K562 (cell line): ENCODE measurements around the gene NAA38. TPM values are rescaled to one million over a fixed set of nuclear protein-coding genes. Genes with fewer than 3 reads are reported as not detected.

ENCODE experiments used
- CREBBP ChIP-seq: IDR thresholded peaks from one replicate; pipeline ENCODE4 v1.6.1; 2012; ENCODE audit warnings: low read depth, mild to moderate bottlenecking, control low read depth, inconsistent platforms, low read length
- EP300 ChIP-seq: IDR thresholded peaks from 2 replicates; pipeline ENCODE4 v1.6.1; 2012; ENCODE audit warnings: low read length, improper control_type of control experiment
- EP400 ChIP-seq: fragments of 450-650 bp; IDR thresholded peaks from 2 replicates; pipeline ENCODE4 v1.6.1; 2017; ENCODE audit warnings: antibody characterized with exemption, mild to moderate bottlenecking, moderate library complexity
- FOXA3 ChIP-seq, 2 experiments: fragments of 450-650 bp in 1 of 2; sonication (generic) in 1 of 2; formaldehyde crosslinking; IDR thresholded peaks in 1 of 2; conservative IDR thresholded peaks in 1 of 2; 2 replicates each; pipeline versions ENCODE4 v1.4.0 to v1.8.0; 2020 to 2022; ENCODE audit warnings: mild to moderate bottlenecking in 2 of 2, missing genetic modification reagents in 1 of 2
- polyA plus RNA-seq, 8 experiments: library from polyadenylated mRNA; depleted of rRNA in 4 of 8; stranded (reverse) in 5 of 8; unstranded in 3 of 8; fragments of >200 nt; fragmentation: Nextera tagmentation in 2 of 8; fragmentation: Illumina TruSeq in 1 of 8; extraction: Ambion mirVana in 2 of 8; extraction: Trizol in 1 of 8; gene quantifications; 2 replicates each; pipeline versions ENCODE4 v1.2.1 to v1.2.3, GENCODE V29; 2011 to 2014; ENCODE audit warnings: inconsistent platforms in 1 of 8, missing spikeins in 1 of 8
- total RNA-seq, 7 experiments: library from RNA; depleted of rRNA in 6 of 7; stranded (reverse); fragments of >200 nt in 6 of 7; fragmentation: Illumina TruSeq in 2 of 7; extraction: Trizol in 2 of 7; gene quantifications; 2 replicates each; pipeline versions ENCODE4 v1.2.1 to v1.2.3, GENCODE V29; 2011 to 2021; ENCODE audit warnings: low replicate concordance in 1 of 7
- TF ChIP-seq, protein P1 (sequence below): fragments of 250-450 bp; sonication (Bioruptor Pico); IDR thresholded peaks from 2 replicates; pipeline ENCODE4 v1.8.0; 2021; ENCODE audit warnings: moderate library complexity, mild to moderate bottlenecking, inconsistent platforms
- TF ChIP-seq, protein P2 (sequence below): fragments of 450-650 bp; formaldehyde crosslinking; IDR thresholded peaks from 2 replicates; pipeline ENCODE4 v1.4.0; 2022; ENCODE audit warnings: mild to moderate bottlenecking, moderate library complexity

The NAA38 gene
- total and polyA plus RNA-seq, 9 of the 15 experiments (the other 6 are each of a cell fraction or from before 2014, with no cell fraction given) = 16.4 to 99.8 (median 57.3) TPM

DNA sequence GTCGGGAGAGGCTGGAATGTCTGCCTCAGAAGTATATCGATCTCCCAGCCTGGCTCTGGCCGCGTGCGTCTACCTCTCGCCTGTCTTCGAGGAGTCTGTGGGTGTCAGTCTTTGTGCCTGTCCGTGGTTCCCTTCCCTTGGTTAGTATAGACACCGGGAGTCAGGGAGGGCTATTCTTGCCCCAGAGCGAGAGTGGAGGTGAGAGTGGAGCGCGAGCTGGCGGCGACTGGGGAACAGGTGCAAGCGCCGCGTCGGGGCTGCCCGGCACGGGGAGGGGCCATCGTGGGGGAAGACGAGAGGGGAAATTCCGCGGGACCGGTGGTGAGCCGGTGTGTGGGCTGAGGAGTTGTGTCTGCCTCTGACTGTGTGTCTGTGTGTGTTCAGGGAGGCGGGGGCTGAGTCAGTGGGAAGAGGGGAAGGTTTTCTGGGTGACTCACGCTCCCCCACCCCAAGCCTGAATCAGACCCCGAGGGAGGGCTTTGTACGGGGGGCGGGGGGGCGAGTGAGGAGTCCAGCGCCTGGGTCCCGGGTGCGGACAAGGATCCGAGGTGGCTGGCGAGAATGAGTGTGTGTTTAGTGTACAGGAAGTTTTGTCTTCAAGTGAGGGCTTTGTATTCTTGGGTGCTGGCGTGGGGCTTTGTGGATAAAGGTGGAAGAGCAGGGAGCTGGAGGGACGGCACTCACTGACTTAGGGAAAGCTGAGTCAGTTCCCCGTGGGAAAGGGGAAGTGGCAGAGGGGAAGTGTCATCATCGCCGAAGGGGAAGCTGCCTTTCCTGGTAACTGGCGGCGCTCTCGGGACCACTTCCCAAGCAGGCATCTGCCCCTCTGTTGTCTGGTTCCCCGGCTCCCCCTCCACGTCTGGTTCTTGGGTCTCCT, 14.7 kb downstream of the NAA38 start (continued):
- TF ChIP-seq, protein P1, sequence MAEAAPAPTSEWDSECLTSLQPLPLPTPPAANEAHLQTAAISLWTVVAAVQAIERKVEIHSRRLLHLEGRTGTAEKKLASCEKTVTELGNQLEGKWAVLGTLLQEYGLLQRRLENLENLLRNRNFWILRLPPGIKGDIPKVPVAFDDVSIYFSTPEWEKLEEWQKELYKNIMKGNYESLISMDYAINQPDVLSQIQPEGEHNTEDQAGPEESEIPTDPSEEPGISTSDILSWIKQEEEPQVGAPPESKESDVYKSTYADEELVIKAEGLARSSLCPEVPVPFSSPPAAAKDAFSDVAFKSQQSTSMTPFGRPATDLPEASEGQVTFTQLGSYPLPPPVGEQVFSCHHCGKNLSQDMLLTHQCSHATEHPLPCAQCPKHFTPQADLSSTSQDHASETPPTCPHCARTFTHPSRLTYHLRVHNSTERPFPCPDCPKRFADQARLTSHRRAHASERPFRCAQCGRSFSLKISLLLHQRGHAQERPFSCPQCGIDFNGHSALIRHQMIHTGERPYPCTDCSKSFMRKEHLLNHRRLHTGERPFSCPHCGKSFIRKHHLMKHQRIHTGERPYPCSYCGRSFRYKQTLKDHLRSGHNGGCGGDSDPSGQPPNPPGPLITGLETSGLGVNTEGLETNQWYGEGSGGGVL (CRISPR knock-in tag) = no peak
- TF ChIP-seq CREBBP (no peak), FOXA3 (CRISPR knock-in tag; conservative IDR thresholded peaks at IDR 0.05 in 1 of 2, IDR thresholded peaks at IDR 0.05 in 1 of 2) (0 out of 4 replicates have a peak, but pooled peaks of 1 of the 2 experiments have one; percentile 20), EP400 (0 out of 2 replicates have a peak, but pooled peaks have one; percentile 24), EP300 (0 out of 2 replicates have a peak, but pooled peaks have one; percentile 9)
- TF ChIP-seq, protein P2, sequence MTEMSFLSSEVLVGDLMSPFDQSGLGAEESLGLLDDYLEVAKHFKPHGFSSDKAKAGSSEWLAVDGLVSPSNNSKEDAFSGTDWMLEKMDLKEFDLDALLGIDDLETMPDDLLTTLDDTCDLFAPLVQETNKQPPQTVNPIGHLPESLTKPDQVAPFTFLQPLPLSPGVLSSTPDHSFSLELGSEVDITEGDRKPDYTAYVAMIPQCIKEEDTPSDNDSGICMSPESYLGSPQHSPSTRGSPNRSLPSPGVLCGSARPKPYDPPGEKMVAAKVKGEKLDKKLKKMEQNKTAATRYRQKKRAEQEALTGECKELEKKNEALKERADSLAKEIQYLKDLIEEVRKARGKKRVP (CRISPR knock-in tag) = no peak
